NCI-H345 (cell line): ENCODE measurements around the gene TENT4B.

Source experiments
- DNase-seq: peaks from one replicate; lab custom pipeline; 2025; lab: John Stamatoyannopoulos, UW

Gene TENT4B

GRCh38 chr16:50271148-50272041 lies 118.3 kb downstream of the TENT4B start:
- DNase-seq = no peak

GRCh38 chr16:50272111-50272571 lies 119.0 kb downstream of the TENT4B start:
- DNase-seq = no peak

- DNase-seq = no peak
These were observed 119.7 kb downstream of the TENT4B start for GRCh38 chr16:50272687-50273381.

- DNase-seq = no peak
These were observed 120.2 kb downstream of the TENT4B start for GRCh38 chr16:50273382-50273690.

- DNase-seq = no peak
These were observed 120.8 kb downstream of the TENT4B start for GRCh38 chr16:50273888-50274325.

GRCh38 chr16:50274326-50275097 lies 121.4 kb downstream of the TENT4B start:
- DNase-seq = no peak

GRCh38 chr16:50275098-50275415 lies 122.0 kb downstream of the TENT4B start:
- DNase-seq = no peak

- DNase-seq = no peak
These were observed 122.6 kb downstream of the TENT4B start for GRCh38 chr16:50275428-50276325.

GRCh38 chr16:50276326-50276640 lies 123.2 kb downstream of the TENT4B start:
- no peak for DNase-seq

- no peak for DNase-seq
These were observed 123.9 kb downstream of the TENT4B start for GRCh38 chr16:50276801-50277555.

- no peak for DNase-seq
These were observed 125.1 kb downstream of the TENT4B start for GRCh38 chr16:50278251-50278650.

GRCh38 chr16:50279504-50279865 lies 126.4 kb downstream of the TENT4B start:
- DNase-seq = no peak

GRCh38 chr16:50280932-50281331 lies 127.8 kb downstream of the TENT4B start:
- no peak for DNase-seq
